Activated gamma-delta T cell (primary cell): ENCODE data around the gene TTLL10.
"Not testable (repeated sequence)": the region's sequence is repeated elsewhere in the genome, so short reads cannot be mapped to it uniquely, and the experiment has no call there.

Source experiments
- DNase-seq: peaks from one replicate; lab custom pipeline; 2025; lab: John Stamatoyannopoulos, UW

The TTLL10 gene

DNA sequence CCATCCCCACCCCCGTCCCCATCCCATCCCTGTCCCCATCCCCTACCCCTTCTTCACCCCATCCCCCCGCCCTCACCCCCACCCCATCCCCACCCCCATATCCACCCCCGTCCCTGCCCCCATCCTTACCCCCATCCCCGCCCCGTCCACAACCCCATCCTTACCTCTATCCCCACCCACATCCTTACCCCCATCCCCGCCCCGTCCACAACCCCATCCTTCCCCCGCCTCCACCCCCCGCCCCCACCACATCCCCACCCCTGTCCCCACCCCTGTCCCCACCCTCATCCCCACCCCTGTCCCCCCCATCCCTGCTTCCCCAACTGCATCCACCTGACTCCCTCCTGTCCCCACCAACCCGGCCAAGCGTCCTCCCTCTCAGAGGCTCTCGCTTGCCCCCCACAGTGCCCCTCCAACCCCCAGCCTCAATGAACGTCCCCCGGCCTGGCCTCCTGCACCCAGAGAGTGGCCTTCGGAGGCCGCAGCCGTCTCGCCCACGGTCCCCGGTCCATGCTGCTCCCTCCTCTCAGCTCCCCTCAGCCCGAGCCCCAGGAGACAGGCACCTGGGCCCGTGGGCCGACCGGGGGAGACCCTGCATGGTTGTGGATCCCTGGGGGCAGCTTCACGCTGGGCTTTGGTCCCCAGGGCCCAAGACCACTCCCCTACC lies 32.3 kb upstream of the TTLL10 start:
- no peak for DNase-seq

DNA sequence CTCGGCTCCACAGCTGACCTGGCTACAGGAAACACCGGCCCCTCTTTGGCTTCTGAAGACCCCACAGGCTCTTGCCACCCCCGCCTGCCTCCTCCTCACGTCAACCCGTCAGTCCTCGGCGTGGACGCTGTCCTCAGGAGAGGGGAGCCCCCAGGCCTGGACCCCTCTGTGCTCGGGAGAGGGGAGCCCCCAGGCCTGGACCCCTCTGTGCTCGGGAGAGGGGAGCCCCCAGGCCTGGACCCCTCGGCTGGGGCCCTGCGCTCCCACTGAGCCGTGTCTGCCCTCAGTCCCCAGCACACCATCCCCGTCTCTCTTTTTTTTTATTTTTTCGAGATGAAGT lies 31.8 kb upstream of the TTLL10 start:
- DNase-seq = no peak

DNA sequence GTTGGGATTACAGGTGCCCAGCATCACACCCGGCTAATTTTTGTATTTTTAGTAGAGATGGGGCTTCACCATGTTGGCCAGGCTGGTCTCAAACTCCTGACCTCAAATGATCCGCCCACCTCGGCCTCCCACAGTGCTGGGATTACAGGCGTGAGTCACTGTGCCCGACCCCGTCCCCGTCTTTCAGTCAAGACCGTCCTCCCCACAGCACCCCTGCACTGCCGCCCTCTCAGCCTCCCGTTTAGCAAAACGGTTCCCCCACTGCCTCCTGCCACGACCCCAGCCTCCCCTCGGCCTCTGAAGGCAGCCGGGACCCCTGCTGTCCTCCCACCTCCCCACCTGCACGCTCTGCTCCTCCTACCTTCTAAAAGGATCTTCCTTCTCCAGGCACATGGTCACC lies 31.3 kb upstream of the TTLL10 start:
- DNase-seq = not testable (repeated sequence)

DNA sequence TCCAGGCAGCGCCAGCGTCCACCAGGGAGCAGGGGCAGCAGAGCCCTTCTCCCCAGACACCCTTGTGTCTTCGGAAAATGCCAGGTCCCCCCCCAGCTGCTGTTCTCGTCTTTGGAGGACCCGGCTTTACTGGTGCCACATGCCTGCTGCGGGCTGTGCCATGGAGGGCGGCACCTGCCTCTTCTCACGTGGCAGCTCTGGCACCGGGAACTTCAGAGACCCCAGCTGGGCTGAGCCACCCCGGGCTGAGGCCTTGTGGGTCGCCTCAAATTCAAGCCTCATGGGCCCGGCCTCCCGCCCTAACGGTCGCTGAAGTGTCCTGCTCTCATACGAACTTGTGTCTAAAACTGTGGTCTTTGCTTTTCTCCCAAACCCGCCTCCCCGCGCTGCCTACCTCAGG lies 30.8 kb upstream of the TTLL10 start:
- no peak for DNase-seq

DNA sequence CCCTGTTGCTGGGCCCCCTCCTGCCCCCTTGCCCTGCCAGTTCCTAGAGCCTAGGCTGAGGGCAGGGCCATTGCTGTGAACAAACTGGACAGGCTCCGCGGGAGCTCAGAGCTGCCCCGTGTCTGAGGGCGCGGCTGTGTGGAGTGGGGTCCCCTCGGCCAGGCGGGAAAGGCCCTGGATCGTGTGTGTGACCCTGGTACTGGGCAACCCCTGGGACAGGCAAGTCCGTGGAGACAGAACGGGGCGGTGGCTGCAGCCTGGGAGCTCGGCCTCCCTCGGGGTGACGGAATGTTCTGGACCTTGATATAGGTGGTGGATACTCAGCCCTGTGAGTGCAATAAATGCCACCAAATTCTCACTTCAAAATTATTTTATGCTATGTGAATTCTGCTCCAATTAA lies 30.0 kb upstream of the TTLL10 start:
- no peak for DNase-seq

DNA sequence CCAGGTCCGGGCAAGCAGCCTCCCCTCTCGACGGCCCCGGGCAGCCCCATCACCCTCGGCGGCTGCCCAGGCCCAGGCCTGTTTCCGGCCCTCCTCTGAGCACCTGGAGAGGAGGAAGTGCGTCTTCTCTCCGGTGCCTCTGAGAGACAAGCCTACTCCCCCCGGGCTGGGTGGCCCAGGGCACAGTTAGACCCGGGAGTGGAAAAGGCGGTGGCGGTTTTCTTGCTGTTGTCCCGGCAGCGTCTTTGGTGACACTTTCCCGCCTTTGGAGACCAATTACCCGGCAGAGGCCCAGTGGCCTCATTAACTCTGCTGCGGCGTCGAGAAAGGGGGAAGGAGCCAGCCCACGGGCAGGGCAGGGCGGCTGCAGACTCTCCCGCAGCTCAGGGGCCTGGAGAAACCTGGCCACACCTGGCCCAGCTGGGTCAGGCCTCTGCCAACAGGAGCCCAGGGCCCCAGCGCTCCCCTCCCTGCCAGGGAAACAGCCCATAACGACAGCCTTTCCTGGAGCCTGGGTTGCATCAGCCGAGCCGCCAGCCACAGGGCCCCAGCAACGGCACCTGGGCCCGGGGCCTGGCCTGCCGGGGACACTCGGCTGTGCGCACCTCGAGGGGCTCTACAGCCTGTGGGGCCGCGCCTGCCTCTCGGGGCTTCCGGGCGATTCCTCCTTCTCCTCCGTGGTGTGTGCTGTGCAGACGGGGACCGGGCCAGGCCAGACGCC lies 29.4 kb upstream of the TTLL10 start:
- no peak for DNase-seq

DNA sequence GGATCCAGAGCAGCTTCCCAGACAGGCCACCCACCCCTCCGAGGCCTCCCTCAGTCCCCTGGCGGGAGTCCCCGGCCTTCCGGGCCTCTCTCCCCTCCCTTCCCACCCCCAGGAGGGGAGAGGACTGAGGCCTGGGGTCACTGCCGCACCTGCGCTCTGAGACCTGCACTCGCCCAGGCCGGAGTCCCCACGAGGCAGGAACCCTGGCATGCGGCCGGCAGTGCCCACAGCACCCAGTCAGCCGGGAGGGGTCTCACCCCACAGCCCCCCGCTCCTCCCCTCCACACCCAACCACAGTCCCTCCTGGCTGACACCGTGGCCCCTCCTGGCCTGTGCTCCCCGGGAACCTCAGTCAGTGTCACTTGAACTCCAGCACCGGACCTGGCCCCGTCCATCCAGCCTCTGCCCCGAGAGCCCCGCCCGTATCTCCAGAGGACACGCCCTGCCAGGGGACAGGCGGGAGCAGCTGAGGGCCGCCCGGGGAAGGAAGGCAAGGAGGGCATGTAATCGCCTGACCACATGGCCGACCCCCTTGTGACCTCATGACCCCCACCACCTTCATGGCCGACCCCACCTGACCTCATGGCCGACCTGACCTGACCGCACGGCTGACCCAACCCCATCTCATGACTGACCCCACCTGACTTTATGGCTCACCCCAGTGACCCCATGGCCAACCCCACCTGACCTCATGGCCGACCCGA lies 28.7 kb upstream of the TTLL10 start:
- DNase-seq = no peak

DNA sequence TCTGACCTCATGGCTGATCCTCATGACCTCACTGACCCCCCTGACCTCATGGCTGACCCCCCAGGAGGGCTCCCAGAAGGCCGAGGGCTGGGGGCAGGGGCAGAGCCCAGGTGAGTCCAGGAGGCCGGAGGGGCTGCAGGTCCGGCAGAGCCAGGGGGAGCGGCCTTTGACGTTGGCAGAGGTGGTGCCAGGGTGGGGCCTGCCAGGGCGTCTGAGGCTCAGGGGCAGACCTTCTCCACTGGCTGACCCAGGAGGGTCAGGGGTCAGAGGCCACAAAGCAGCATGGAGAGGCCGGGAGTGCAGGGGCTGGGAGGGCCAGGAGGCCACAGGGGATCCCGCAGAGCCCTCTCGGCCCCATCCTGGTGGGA lies 28.1 kb upstream of the TTLL10 start:
- DNase-seq = no peak

DNA sequence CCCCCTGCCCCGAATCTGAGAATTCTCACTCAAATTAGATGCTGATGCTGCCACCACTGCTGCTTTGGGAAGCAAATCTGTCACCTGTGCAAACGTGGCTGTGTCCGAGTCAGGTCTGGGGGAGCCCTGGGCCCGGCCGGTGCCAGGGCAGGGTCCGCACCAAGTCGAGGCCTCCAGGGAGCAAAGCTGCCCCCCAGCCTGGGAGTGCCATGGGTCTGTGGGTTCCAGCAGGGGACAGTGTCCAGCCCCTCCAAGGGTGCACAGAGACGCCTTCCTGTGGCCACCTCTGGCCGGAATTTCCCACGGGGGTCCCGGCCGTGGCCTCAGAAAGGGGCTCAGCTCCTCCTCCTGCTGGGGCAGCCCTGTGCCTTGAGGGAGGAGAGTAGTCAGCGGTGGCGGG lies 27.7 kb upstream of the TTLL10 start:
- no peak for DNase-seq

DNA sequence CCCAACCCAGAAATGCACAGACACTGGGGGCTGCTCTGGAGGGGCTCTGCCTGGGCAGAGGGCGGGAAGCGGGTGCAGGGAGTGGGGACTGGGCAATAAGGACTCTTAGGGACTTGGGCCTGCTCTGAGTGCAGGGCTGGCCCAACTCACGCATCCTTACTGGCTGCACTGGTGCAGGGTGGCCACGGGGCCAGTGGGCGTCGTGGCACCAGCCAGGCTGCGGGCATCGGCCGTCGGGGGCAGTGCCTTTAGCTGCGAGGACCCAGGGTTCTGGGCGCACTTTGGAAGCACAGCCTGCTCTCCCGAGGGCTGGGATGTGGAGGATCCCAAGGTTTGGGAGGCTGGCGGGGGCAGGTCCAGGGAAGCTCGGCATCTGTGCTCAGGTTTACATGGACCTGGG lies 27.1 kb upstream of the TTLL10 start:
- no peak for DNase-seq

DNA sequence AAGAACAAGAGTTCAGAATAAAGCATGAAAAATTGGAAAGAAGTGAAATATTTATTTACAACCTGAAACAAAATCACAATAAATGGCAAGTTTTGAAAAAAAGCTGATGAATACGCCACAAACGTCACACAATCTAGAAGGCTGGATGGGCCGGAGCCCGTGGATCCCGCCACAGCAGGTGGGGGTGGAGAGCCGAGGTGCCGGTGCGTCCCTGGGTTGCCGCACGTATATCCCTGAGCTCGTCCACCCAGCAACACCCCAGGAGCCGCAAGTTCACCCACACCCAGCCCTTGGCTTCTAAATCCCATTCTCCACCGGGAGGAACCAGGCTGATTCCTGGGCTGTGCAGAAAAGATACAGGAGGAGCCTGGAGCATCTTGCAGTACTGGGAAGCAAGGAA lies 25.6 kb upstream of the TTLL10 start:
- DNase-seq = no peak

DNA sequence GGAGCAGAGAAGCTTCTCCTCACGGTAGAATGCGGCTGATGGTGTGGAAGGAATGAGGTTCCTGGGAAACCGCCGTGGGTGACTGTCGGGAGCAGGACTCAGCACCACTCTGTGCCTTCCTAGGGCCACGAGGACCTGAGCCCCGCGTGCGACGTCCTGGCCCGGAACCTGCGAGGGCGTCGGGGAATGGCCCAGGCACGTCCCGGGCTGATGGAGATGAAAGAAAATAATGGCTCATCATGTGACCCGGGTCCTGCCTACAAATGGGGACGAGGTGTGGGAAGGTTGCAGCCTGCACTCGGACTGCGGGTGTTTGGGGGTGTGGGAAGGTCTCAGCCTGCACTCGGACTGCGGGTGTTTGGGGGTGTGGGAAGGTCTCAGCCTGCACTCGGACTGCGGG lies 25.1 kb upstream of the TTLL10 start:
- no peak for DNase-seq

DNA sequence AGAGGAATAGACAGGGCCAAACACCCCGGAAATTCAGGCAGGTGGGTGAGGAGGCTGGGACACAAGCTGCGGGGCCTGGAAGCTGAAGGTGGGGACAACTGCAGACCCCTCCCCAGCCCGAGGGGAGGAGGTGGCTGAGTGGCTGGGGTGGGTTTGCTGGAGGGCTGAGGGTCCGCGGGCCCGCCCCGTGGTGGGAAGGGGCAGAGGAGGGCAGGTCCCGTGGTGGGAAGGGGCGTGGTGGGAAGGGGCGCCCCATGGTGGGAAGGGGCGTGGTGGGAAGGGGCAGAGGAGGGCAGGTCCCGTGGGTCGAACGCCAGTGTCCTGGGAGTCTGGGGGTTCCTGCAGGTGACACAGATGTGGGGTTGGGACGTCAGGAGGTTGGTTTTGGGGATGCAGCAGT lies 24.3 kb upstream of the TTLL10 start:
- no peak for DNase-seq

DNA sequence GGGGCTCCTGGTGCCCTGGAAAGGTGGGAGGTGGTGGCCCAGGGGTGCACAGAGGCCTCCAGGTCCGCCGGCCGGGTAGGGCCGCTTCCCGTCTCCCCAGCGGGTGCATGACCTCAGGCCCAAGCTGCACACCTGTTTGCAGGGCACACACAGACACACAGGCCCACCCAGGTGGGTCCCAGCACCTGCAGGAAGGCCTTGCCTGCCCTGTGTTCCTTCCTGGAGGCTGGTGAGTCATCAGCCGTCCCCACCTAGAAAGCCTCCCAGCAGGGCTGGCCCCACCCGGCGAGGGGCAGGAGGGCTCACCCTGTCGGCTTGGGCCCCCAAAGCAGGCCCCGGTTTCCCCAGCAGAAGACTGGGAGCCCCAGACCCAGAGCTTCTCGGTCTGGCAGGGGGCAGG lies 23.6 kb upstream of the TTLL10 start:
- DNase-seq = no peak

DNA sequence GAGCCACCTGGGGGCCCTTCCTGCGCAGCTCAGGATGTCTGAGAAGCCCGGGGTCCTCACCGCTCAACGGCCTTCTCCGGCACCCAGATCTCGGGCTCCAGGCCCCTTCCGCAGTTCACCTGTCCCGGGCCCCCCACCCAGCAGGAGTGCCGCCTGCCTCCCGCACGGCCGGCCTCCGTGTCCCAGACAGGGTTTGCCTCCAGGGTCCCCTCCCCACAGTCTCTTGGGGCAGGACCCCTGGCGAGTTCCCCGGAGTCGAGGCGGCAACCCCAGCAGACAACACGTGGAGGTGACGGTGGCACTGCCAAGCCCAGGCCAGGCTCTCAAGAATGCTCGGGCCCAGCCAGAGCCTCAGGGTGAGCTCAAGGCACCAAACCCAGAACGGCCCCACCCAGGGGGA lies 22.4 kb upstream of the TTLL10 start:
- DNase-seq = no peak

DNA sequence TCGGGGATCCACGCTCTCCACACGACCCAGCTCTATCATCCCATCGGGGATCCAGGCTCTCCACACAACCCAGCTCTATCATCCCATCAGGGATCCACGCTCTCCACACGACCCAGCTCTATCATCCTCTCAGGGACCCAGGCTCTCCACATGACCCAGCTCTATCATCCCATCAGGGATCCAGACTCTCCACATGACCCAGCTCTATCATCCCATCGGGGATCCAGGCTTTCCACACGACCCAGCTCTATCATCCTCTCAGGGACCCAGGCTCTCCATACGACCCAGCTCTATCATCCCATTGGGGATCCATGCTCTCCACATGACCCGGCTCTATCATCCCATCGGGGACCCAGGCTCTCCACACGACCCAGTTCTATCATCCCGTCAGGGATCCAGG lies 21.2 kb upstream of the TTLL10 start:
- DNase-seq = not testable (repeated sequence)

DNA sequence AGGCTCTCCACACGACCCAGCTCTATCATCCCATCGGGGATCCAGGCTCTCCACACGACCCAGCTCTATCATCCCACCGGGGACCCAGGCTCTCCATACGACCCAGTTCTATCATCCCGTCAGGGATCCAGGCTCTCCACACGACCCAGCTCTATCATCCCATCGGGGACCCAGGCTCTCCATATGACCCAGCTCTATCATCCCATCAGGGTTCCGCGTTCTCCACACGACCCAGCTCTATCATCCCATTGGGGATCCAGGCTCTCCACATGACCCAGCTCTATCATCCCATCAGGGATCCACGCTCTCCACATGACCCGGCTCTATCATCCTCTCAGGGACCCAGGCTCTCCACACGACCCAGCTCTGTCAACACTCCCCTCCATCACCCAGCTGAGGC lies 20.5 kb upstream of the TTLL10 start:
- DNase-seq = not testable (repeated sequence)

DNA sequence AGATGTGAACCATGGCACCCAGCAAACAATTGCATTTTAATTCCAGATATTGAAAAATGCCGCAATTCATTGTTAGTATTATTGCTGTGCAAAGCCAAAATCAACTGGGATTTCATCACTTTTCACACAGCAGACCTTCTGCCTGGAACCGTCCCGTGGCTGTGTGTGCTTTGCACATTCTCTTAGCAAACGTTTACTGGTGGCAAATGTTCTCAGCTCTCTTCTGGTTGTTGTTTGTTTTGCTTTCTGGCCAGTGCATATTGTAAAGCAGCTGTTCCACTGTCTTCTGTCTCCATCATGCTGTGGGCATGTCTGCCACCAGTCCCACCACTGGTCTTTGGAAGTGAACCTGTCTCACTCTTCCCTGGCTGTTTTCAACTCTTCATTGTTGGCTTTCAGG lies 19.8 kb upstream of the TTLL10 start:
- DNase-seq = no peak

DNA sequence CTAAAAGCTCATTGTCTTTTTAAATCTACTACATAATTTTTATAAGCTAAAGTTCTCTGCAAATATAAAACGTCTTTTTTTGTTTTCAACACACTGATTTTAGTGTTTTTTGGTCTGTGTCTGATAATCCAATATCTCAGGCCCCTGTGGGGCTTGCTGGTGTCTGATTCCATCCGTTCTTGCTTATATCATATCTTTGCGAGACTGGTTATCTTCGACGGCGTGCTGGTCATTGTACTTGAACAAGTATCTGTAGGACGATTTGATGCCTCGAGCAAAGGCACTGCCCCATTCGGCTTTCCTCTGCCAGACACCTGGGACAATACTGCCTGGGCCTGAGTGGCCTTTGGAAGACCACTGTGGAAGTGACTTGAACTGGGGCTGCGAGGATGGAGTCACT lies 18.4 kb upstream of the TTLL10 start:
- no peak for DNase-seq

DNA sequence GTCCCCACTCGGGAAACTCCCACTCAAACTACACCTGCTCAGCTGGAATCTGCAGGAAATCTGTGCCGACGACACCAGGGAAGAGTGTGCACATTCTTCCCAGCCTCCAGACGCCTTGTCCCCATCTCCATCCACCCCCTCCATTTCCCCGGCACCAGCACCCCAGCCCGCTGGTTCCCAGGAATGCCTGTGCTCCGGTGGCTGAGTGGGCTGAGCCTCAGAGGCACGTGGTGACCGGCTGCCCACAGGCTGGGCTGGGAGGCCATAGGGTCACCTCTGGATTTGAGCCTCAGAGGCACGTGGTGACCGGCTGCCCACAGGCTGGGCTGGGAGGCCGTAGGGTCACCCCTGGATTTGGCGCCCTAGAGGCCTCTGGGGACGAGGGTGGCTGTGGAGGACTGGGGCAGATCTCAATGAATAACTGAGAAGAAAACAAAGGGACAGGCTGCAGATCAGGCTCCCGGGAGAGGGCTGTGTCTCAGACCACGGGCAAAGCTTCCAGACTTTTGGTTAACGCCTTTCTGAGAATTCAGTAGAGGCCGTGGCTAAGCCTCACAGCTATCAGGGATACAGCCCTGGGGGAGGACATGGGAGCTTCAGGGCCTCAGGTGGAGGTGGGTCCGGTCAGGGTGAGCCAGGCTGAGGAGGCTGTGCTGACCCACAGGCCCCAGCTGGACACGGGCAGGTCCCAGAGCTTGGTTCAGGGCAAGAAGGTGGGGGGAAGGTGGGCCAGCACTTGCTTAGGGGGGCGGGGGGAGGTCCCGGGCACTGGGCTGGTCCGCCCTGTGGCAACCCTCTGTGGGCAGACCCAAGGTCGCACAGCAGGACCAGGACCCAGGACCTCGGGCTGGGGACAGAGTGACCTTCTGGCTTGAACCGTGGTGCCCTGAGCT lies 17.3 kb upstream of the TTLL10 start:
- DNase-seq = no peak

DNA sequence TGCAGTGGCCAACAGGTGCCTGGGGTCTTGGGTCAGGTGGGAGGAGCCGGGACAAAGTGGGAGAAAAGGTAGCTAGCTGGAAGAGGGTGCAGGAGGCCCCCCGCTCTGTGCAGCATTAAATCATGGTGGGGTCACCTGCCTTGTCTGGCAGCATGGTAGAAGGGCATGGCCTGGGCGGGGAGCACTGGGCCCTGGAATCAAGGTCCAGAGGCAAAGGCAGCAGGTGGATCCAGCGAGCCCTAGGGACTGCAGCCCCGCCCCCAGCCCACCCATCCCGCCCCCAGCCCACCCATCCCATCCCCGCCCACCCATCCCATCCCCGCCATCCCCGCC lies 16.7 kb upstream of the TTLL10 start:
- DNase-seq = no peak

DNA sequence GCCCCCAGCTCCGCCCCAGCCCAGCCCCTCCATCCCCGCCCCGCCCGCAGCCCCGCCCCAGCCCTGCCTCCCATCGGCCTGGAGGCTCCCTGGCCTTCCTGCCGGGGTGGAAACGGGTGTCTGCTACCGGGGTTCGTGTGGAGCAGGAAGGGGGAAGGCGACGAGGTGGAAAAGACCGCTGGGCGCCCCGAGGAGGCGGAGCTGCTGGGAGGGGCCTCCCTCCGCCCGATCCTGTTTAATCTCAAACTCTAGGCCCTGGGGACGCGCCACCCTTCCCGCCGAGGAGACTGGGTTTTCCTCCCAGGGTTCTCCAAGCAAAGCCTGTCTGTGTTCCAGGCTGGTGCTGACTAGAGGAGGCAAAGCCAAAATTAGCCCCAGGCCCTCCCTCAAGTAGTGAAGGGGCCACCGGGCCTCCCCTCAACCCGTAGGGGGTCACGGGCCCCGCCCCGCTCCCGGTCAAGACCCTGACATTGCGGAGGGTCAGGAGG lies 16.2 kb upstream of the TTLL10 start:
- DNase-seq = peak; percentile 37
